Measurements from ENCODE around the gene RABEP1. TPM values are rescaled to one million over a fixed set of nuclear protein-coding genes. Genes with fewer than 3 reads are reported as not detected.

Gene RABEP1
- polyA plus RNA-seq, 1 donor from 2014 or later: 67.0 TPM

Other genes starting within 250 kb of the RABEP1 start
- not detected in 2 replicates for gene SLC52A1, start 246.9 kb upstream of the RABEP1 start, polyA plus RNA-seq
- 0.05 and 0.20 TPM in 2 replicates for gene ZFP3, start 203.8 kb upstream of the RABEP1 start, polyA plus RNA-seq
- gene ZNF232, start 170.4 kb upstream of the RABEP1 start, polyA plus RNA-seq: 31.8 and 32.5 TPM in 2 replicates
- not detected in 2 replicates for gene USP6, start 166.3 kb upstream of the RABEP1 start, polyA plus RNA-seq
- gene ZNF594, start 90.4 kb upstream of the RABEP1 start, polyA plus RNA-seq: 28.2 and 31.0 TPM in 2 replicates
- not detected in 2 replicates for gene SCIMP, start 47.4 kb upstream of the RABEP1 start, polyA plus RNA-seq
- gene NUP88, start 137.4 kb downstream of the RABEP1 start, polyA plus RNA-seq: 86.5 and 92.9 TPM in 2 replicates
- gene RPAIN, start 137.9 kb downstream of the RABEP1 start, polyA plus RNA-seq: 438 and 451 TPM in 2 replicates
- 222 and 247 TPM in 2 replicates for gene C1QBP, start 156.9 kb downstream of the RABEP1 start, polyA plus RNA-seq
- gene DHX33, start 186.7 kb downstream of the RABEP1 start, polyA plus RNA-seq: 12.4 and 14.2 TPM in 2 replicates
- 54.9 and 64.4 TPM in 2 replicates for gene DERL2, start 203.9 kb downstream of the RABEP1 start, polyA plus RNA-seq
- 41.4 and 47.5 TPM in 2 replicates for gene MIS12, start 204.3 kb downstream of the RABEP1 start, polyA plus RNA-seq